ENCODE measurements around the gene BIK.
"Not testable (repeated sequence)": the region's sequence is repeated elsewhere in the genome, so short reads cannot be mapped to it uniquely, and the experiment has no call there.

BIK gene

GRCh38 chr22:43136255-43136654, 25.7 kb downstream of the BIK start:
- DNase-seq (peak; percentile 58), ATAC-seq (peak; percentile 67)

GRCh38 chr22:43136801-43137200, 26.3 kb downstream of the BIK start:
- ATAC-seq (no peak), DNase-seq (no peak)

- DNase-seq (peak; percentile 91), ATAC-seq (peak; percentile 96)
Observed at GRCh38 chr22:43142880-43143562, 32.5 kb downstream of the BIK start, which contains the start of gene MCAT. MCAT (minus strand) TSS chr22:43143398; CDS start chr22:43143348, 50 bp downstream.

- DNase-seq (no peak), ATAC-seq (no peak)
Observed at GRCh38 chr22:43144949-43145348, 34.4 kb downstream of the BIK start.

GRCh38 chr22:43145371-43145770, 34.8 kb downstream of the BIK start:
- not testable (repeated sequence) for ATAC-seq, DNase-seq

GRCh38 chr22:43146332-43146731, 35.8 kb downstream of the BIK start:
- DNase-seq = not testable (repeated sequence)

GRCh38 chr22:43147821-43148220, 37.3 kb downstream of the BIK start:
- no peak for DNase-seq
- no peak for ATAC-seq

More at GRCh38 chr22:43146332-43146731, 35.8 kb downstream of the BIK start:
- not testable (repeated sequence) for ATAC-seq

GRCh38 chr22:43148581-43148980, 38.0 kb downstream of the BIK start:
- ATAC-seq (no peak), DNase-seq (no peak)

GRCh38 chr22:43150731-43151206, 40.2 kb downstream of the BIK start:
- ATAC-seq = no peak
- no peak for DNase-seq

- peak; percentile 68 for ATAC-seq
- peak; percentile 75 for DNase-seq
Observed at GRCh38 chr22:43151251-43152002, 40.9 kb downstream of the BIK start, which contains the start of gene TSPO. TSPO (plus strand) TSS chr22:43151559; CDS start chr22:43159239, 7,680 bp downstream.

- DNase-seq (no peak), ATAC-seq (peak; percentile 6)
Observed at GRCh38 chr22:43152003-43152356, 41.4 kb downstream of the BIK start.

- peak; percentile 86 for ATAC-seq
- DNase-seq = peak; percentile 69
Observed at GRCh38 chr22:43152357-43153071, 42.0 kb downstream of the BIK start.

GRCh38 chr22:43153899-43154298, 43.3 kb downstream of the BIK start:
- ATAC-seq = no peak

GRCh38 chr22:43154887-43155536, 44.5 kb downstream of the BIK start:
- ATAC-seq (no peak), DNase-seq (no peak)

More at GRCh38 chr22:43153899-43154298, 43.3 kb downstream of the BIK start:
- no peak for DNase-seq

GRCh38 chr22:43155789-43156188, 45.2 kb downstream of the BIK start:
- ATAC-seq (no peak), DNase-seq (peak; percentile 16)

- ATAC-seq (no peak), DNase-seq (no peak)
Observed at GRCh38 chr22:43156413-43156812, 45.9 kb downstream of the BIK start.

GRCh38 chr22:43157874-43158546, 47.5 kb downstream of the BIK start:
- ATAC-seq (no peak), DNase-seq (no peak)

- DNase-seq (no peak), ATAC-seq (no peak)
Observed at GRCh38 chr22:43158778-43159483, 48.4 kb downstream of the BIK start.

GRCh38 chr22:43159484-43160178, 49.1 kb downstream of the BIK start:
- no peak for ATAC-seq
- DNase-seq = no peak

GRCh38 chr22:43160497-43161126, 50.1 kb downstream of the BIK start:
- DNase-seq (no peak), ATAC-seq (no peak)
